K562 (cell line): ENCODE measurements around the gene TAF1B. TPM values are rescaled to one million over a fixed set of nuclear protein-coding genes. Genes with fewer than 3 reads are reported as not detected.

Source experiments
- ELF2 ChIP-seq: fragments of 250-450 bp; sonication (Bioruptor Pico); IDR thresholded peaks from 2 replicates; pipeline ENCODE4 v1.5.0; 2021; ENCODE audit warnings: mild to moderate bottlenecking
- FOS ChIP-seq: IDR thresholded peaks from 3 replicates; pipeline ENCODE4 v1.6.1; 2011; ENCODE audit not compliant: insufficient read length; ENCODE audit errors: extremely low read depth
- FOSL1 ChIP-seq: fragments of 200-800 bp; sonication (Bioruptor generic); conservative IDR thresholded peaks from 2 replicates; pipeline ENCODE4 v1.6.1; 2016; ENCODE audit warnings: missing genetic modification characterization, missing compliant biosample characterization
- FOXP1 ChIP-seq: sonication (generic); formaldehyde crosslinking; IDR thresholded peaks from 2 replicates; pipeline ENCODE4 v1.8.0; 2022; ENCODE audit warnings: mild to moderate bottlenecking, missing genetic modification reagents
- HDGF ChIP-seq: fragments of 450-650 bp; IDR thresholded peaks from 2 replicates; pipeline ENCODE4 v1.6.1; 2016
- KDM2B ChIP-seq: fragments of 250-450 bp; sonication (Bioruptor Pico); IDR thresholded peaks from 2 replicates; pipeline ENCODE4 v1.8.0; 2021; ENCODE audit warnings: mild to moderate bottlenecking, moderate library complexity
- KDM4B ChIP-seq, 2 experiments: fragments of 450-650 bp in 1 of 2; sonication (generic) in 1 of 2; IDR thresholded peaks; 2 replicates each; pipeline ENCODE4 v1.6.1; 2016 to 2017; ENCODE audit warnings: borderline replicate concordance in 2 of 2, antibody characterized with exemption in 1 of 2, low read depth in 1 of 2, mild to moderate bottlenecking in 1 of 2
- MED1 ChIP-seq: sonication (generic); formaldehyde crosslinking; IDR thresholded peaks from 2 replicates; pipeline ENCODE4 v1.8.1; 2023; ENCODE audit warnings: missing genetic modification reagents, borderline replicate concordance
- NCOA4 ChIP-seq: fragments of 450-650 bp; IDR thresholded peaks from 2 replicates; pipeline ENCODE4 v1.6.1; 2018; ENCODE audit warnings: mild to moderate bottlenecking; ENCODE audit not compliant: partially characterized antibody
- NCOA6 ChIP-seq: fragments of 450-650 bp; IDR thresholded peaks from 2 replicates; pipeline ENCODE4 v1.6.1; 2017; ENCODE audit warnings: mild to moderate bottlenecking
- NFIC ChIP-seq: fragments of 450-650 bp; IDR thresholded peaks from 2 replicates; pipeline ENCODE4 v1.6.1; 2017; ENCODE audit warnings: mild to moderate bottlenecking, inconsistent platforms
- NR4A1 ChIP-seq, 2 experiments: fragments of 250-450 bp in 1 of 2; fragments of 450-650 bp in 1 of 2; sonication (Bioruptor Pico) in 1 of 2; IDR thresholded peaks; 2 replicates each; pipeline versions ENCODE4 v1.4.0 to v1.6.1; 2016 to 2020; ENCODE audit warnings: mild to moderate bottlenecking in 2 of 2, missing compliant biosample characterization in 1 of 2, missing genetic modification characterization in 1 of 2, moderate library complexity in 1 of 2
- NRF1 ChIP-seq, 2 experiments: fragments of 450-650 bp; IDR thresholded peaks in 1 of 2; conservative IDR thresholded peaks in 1 of 2; 2 replicates each; pipeline ENCODE4 v1.6.1; 2014; ENCODE audit warnings: mild to moderate bottlenecking in 2 of 2
- PHF8 ChIP-seq: fragments of 200-600 bp; sonication (generic); IDR thresholded peaks from 2 replicates; pipeline ENCODE4 v1.6.1; 2012; ENCODE audit warnings: mixed run types, mild to moderate bottlenecking, inconsistent platforms, low read length, moderate library complexity, borderline replicate concordance
- POLR2A ChIP-seq: fragments of 450-650 bp; conservative IDR thresholded peaks from 2 replicates; pipeline ENCODE4 v1.6.1; 2016
- RB1 ChIP-seq: fragments of 450-650 bp; IDR thresholded peaks from 2 replicates; pipeline ENCODE4 v1.6.1; 2017; ENCODE audit warnings: low read depth, mild to moderate bottlenecking
- RBM25 ChIP-seq: fragments of 200-400 bp; formaldehyde crosslinking; IDR thresholded peaks from 2 replicates; pipeline ENCODE4 v1.6.1; 2018; ENCODE audit warnings: low read length, low read depth, moderate library complexity; ENCODE audit not compliant: severe bottlenecking
- RUNX1 ChIP-seq: sonication (generic); IDR thresholded peaks from 2 replicates; pipeline ENCODE4 v1.6.1; 2016; ENCODE audit warnings: antibody characterized with exemption, low read depth
- SMARCE1 ChIP-seq: fragments of 450-650 bp; IDR thresholded peaks from 2 replicates; pipeline ENCODE4 v1.7.1; 2016; ENCODE audit warnings: mild to moderate bottlenecking
- TAF15 ChIP-seq: fragments of 200-400 bp; formaldehyde crosslinking; IDR thresholded peaks from 2 replicates; pipeline ENCODE4 v1.6.1; 2017; ENCODE audit warnings: mild to moderate bottlenecking, low read depth, low read length, moderate library complexity
- ZFX ChIP-seq: sonication (generic); formaldehyde crosslinking; IDR thresholded peaks from 2 replicates; pipeline ENCODE4 v1.8.0; 2022; ENCODE audit warnings: mild to moderate bottlenecking, missing genetic modification reagents, moderate library complexity
- ZNF146 ChIP-seq: IDR thresholded peaks from one replicate; pipeline ENCODE4 v1.6.1; 2018; ENCODE audit warnings: missing compliant biosample characterization; ENCODE audit not compliant: unreplicated experiment
- ZNF644 ChIP-seq: fragments of 200-800 bp; sonication (Bioruptor generic); IDR thresholded peaks from 2 replicates; pipeline ENCODE4 v1.6.1; 2016; ENCODE audit warnings: low read depth, missing genetic modification characterization, missing compliant biosample characterization
- polyA plus RNA-seq, 8 experiments: library from polyadenylated mRNA; depleted of rRNA in 4 of 8; stranded (reverse) in 5 of 8; unstranded in 3 of 8; fragments of >200 nt; fragmentation: Nextera tagmentation in 2 of 8; fragmentation: Illumina TruSeq in 1 of 8; extraction: Ambion mirVana in 2 of 8; extraction: Trizol in 1 of 8; gene quantifications; 2 replicates each; pipeline versions ENCODE4 v1.2.1 to v1.2.3, GENCODE V29; 2011 to 2014; ENCODE audit warnings: inconsistent platforms in 1 of 8, missing spikeins in 1 of 8
- total RNA-seq, 7 experiments: library from RNA; depleted of rRNA in 6 of 7; stranded (reverse); fragments of >200 nt in 6 of 7; fragmentation: Illumina TruSeq in 2 of 7; extraction: Trizol in 2 of 7; gene quantifications; 2 replicates each; pipeline versions ENCODE4 v1.2.1 to v1.2.3, GENCODE V29; 2011 to 2021; ENCODE audit warnings: low replicate concordance in 1 of 7
- TF ChIP-seq, protein P1 (sequence below), 2 experiments: fragments of 250-450 bp in 1 of 2; fragments of 450-650 bp in 1 of 2; sonication (Bioruptor Pico) in 1 of 2; IDR thresholded peaks; 2 replicates each; pipeline versions ENCODE4 v1.6.1 to v1.8.0; 2016 to 2021; ENCODE audit warnings: mild to moderate bottlenecking in 2 of 2, moderate library complexity in 2 of 2, missing compliant biosample characterization in 1 of 2, missing genetic modification characterization in 1 of 2
- TF ChIP-seq, protein P2 (sequence below): fragments of 250-450 bp; sonication (Bioruptor Pico); IDR thresholded peaks from 2 replicates; pipeline ENCODE4 v1.5.0; 2020; ENCODE audit warnings: mild to moderate bottlenecking
- TF ChIP-seq, protein P3 (sequence below): fragments of 200-400 bp; formaldehyde crosslinking; IDR thresholded peaks from 2 replicates; pipeline ENCODE4 v1.6.1; 2017; ENCODE audit warnings: mild to moderate bottlenecking, low read depth, low read length, moderate library complexity

The TAF1B gene
- total and polyA plus RNA-seq, 9 of the 15 experiments (the other 6 are each of a cell fraction or from before 2014, with no cell fraction given), result 8.8 to 25.1 (median 17.3) TPM

DNA sequence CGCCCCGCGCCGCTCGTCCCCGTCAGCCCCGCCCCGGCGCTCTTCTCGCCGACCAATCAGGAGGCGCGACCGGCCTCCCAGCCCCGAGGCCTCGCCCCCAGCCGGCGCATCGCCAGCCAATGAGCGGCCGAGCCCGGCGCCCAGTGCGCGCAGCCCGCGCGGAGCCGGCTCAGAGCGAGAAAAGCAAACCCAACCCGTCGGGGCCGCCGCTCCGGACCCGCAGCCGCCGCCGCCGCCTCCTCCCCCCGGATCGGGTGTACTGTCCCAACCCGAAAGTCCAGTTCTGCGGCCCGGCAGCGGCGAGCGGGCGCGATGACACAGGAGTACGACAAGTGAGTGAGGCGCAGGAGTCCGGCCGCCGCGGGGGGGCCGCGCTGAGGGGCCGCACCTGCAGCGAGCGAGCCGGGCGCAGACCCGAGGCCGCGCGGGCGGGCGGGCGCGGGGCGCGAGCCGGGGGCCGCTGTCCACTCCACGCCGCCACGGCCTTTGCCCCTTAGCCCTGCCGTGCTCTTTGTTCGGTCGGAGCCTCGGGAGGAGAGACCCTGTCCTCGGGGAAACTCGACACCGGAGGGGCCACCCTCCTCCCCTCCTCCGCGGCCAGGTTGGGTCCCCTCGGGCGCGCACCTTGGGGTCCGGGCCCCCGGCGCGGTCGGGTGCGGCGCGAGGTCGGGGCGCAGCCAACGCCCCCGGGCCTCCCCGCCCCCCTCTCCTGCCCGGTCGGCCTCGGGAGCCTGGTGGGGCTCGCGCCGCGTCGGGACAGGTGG, 108.4 kb downstream of the TAF1B start, which contains the start of gene GRHL1 (continued):
- TF ChIP-seq NCOA6 (peak; percentile 90), FOSL1 (tag) (peak; percentile 23; the same call in 1 of the 2 replicates), TAF15 (no peak), FOXP1 (CRISPR knock-in tag) (no peak), ZNF146 (no peak), MED1 (CRISPR knock-in tag) (no peak), SMARCE1 (no peak), PHF8 (peak; percentile 60; the same call in 1 of the 2 replicates), NCOA4 (no peak), POLR2A (peak; percentile 52), NRF1 (conservative IDR thresholded peaks at IDR 0.05 in 1 of 2, IDR thresholded peaks at IDR 0.05 in 1 of 2) (peak in 1 of 2 experiments; percentile 68; a peak in 2 of 4 replicates), ZNF644 (peak; percentile 96; the same call in 1 of the 2 replicates), FOS (peak; percentile 28), HDGF (no peak), RB1 (peak; percentile 50; the same call in 1 of the 2 replicates), KDM4B (IDR thresholded peaks at IDR 0.05; ENCODE audit: borderline replicate concordance in 2 of 2, low read depth in 1 of 2) (0 out of 4 replicates have a peak, but pooled peaks of 1 of the 2 experiments have one; percentile 48), NFIC (peak; percentile 74), NR4A1 (CRISPR knock-in tag; IDR thresholded peaks at IDR 0.05) (no peak), NR4A1 (tag; IDR thresholded peaks at IDR 0.05) (no peak), ELF2 (no peak), RBM25 (peak; percentile 93), RUNX1 (no peak), ZFX (CRISPR knock-in tag) (peak; percentile 63), KDM2B (CRISPR knock-in tag) (0 out of 2 replicates have a peak, but pooled peaks have one; percentile 53)
- TF ChIP-seq, protein P1, sequence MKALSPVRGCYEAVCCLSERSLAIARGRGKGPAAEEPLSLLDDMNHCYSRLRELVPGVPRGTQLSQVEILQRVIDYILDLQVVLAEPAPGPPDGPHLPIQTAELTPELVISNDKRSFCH (CRISPR knock-in tag; IDR thresholded peaks at IDR 0.05), result no peak
- TF ChIP-seq, protein P1 (tag; IDR thresholded peaks at IDR 0.05), result no peak
- TF ChIP-seq, protein P2, sequence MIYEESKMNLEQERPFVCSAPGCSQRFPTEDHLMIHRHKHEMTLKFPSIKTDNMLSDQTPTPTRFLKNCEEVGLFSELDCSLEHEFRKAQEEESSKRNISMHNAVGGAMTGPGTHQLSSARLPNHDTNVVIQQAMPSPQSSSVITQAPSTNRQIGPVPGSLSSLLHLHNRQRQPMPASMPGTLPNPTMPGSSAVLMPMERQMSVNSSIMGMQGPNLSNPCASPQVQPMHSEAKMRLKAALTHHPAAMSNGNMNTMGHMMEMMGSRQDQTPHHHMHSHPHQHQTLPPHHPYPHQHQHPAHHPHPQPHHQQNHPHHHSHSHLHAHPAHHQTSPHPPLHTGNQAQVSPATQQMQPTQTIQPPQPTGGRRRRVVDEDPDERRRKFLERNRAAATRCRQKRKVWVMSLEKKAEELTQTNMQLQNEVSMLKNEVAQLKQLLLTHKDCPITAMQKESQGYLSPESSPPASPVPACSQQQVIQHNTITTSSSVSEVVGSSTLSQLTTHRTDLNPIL (CRISPR knock-in tag), result no peak
- TF ChIP-seq, protein P3, sequence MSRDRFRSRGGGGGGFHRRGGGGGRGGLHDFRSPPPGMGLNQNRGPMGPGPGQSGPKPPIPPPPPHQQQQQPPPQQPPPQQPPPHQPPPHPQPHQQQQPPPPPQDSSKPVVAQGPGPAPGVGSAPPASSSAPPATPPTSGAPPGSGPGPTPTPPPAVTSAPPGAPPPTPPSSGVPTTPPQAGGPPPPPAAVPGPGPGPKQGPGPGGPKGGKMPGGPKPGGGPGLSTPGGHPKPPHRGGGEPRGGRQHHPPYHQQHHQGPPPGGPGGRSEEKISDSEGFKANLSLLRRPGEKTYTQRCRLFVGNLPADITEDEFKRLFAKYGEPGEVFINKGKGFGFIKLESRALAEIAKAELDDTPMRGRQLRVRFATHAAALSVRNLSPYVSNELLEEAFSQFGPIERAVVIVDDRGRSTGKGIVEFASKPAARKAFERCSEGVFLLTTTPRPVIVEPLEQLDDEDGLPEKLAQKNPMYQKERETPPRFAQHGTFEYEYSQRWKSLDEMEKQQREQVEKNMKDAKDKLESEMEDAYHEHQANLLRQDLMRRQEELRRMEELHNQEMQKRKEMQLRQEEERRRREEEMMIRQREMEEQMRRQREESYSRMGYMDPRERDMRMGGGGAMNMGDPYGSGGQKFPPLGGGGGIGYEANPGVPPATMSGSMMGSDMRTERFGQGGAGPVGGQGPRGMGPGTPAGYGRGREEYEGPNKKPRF, result no peak
